H1 (cell line): ENCODE data around the gene CRTC1. TPM values are rescaled to one million over a fixed set of nuclear protein-coding genes. Genes with fewer than 3 reads are reported as not detected.

Experiments
- CTCF ChIA-PET: fragments of 300-600 bp; sonication (Branson Sonifier 250); formaldehyde crosslinking; loops from one replicate; lab custom pipeline; 2021; ENCODE audit not compliant: partially characterized antibody; lab: Charles Lee
- POLR2A ChIA-PET: fragments of 300-600 bp; sonication (Branson Sonifier 250); formaldehyde crosslinking; loops from one replicate; lab custom pipeline; 2021; ENCODE audit warnings: inconsistent platforms; ENCODE audit not compliant: partially characterized antibody; lab: Charles Lee
- DNase-seq, 2 experiments: peaks; one replicate each; pipeline versions ENCODE4 v3.0.0 to v3.0.0-alpha.2; 2010 to 2022; ENCODE audit warnings: low spot score in 2 of 2, low read depth in 1 of 2, mixed read lengths in 1 of 2
- FAIRE-seq: peaks from 2 replicates; lab custom pipeline; 2011; peaks lifted over from hg19 to GRCh38; lab: Jason Lieb, UNC
- H2AFZ ChIP-seq: 2 replicates; pipeline ENCODE4 v1.8.1; 2012; ENCODE audit warnings: low read length, inconsistent platforms
- H2AK5ac ChIP-seq: 2 replicates; pipeline ENCODE4 v1.6.1; 2013; ENCODE audit warnings: low read depth, low read length
- H2BK120ac ChIP-seq: replicated peaks from 2 replicates; pipeline ENCODE3; 2013; ENCODE audit warnings: low read depth, low read length, inconsistent platforms
- H2BK12ac ChIP-seq: 2 replicates; pipeline ENCODE4 v1.6.1; 2013; ENCODE audit warnings: low read depth, low read length
- H2BK15ac ChIP-seq: 2 replicates; pipeline ENCODE4 v1.6.1; 2013; ENCODE audit warnings: low read length
- H2BK20ac ChIP-seq: 2 replicates; pipeline ENCODE4 v1.6.1; 2013; ENCODE audit warnings: low read length
- H2BK5ac ChIP-seq: 2 replicates; pipeline ENCODE4 v1.6.1; 2013; ENCODE audit warnings: low read depth, low read length
- H3K14ac ChIP-seq: 2 replicates; pipeline ENCODE4 v1.6.1; 2013; ENCODE audit warnings: inconsistent platforms; ENCODE audit not compliant: insufficient read length
- H3K18ac ChIP-seq: 2 replicates; pipeline ENCODE4 v1.6.1; 2013; ENCODE audit warnings: low read length; ENCODE audit errors: extremely low read depth
- H3K23ac ChIP-seq: 2 replicates; pipeline ENCODE4 v1.6.1; 2013; ENCODE audit warnings: inconsistent platforms; ENCODE audit not compliant: insufficient read length
- H3K23me2 ChIP-seq: 2 replicates; pipeline ENCODE4 v1.6.1; 2013; ENCODE audit warnings: low read depth, low read length
- H3K27ac ChIP-seq: 2 replicates; pipeline ENCODE4 v1.6.1; 2011; ENCODE audit warnings: low read depth, low read length, inconsistent platforms
- H3K27me3 ChIP-seq, 4 experiments: replicated peaks in 1 of 4; 1 replicate in 1 of 4; 2 replicates in 3 of 4; pipeline versions ENCODE4 v1.6.1 to v1.8.1; 2011 to 2013; ENCODE audit warnings: low read length in 3 of 4, mild to moderate bottlenecking in 3 of 4, inconsistent platforms in 2 of 4, mixed read lengths in 2 of 4, moderate library complexity in 1 of 4; ENCODE audit not compliant: control insufficient read depth in 3 of 4, insufficient read depth in 3 of 4; ENCODE audit errors: extremely low read depth in 1 of 4
- H3K36me3 ChIP-seq, 4 experiments: 2 replicates each; pipeline versions ENCODE4 v1.6.1 to v1.8.1; 2011 to 2013; ENCODE audit warnings: mild to moderate bottlenecking in 4 of 4, low read length in 3 of 4, moderate library complexity in 2 of 4, control low read depth in 1 of 4, inconsistent platforms in 1 of 4; ENCODE audit not compliant: insufficient read depth in 4 of 4, control insufficient read depth in 2 of 4
- H3K4ac ChIP-seq: replicated peaks from 2 replicates; pipeline ENCODE3; 2013; ENCODE audit warnings: low read length, low read depth, mixed read lengths, inconsistent platforms; ENCODE audit not compliant: insufficient read length
- H3K4me1 ChIP-seq, 4 experiments: replicated peaks in 1 of 4; 1 replicate in 1 of 4; 2 replicates in 3 of 4; pipeline versions ENCODE4 v1.6.1 to v1.8.1; 2011 to 2013; ENCODE audit warnings: low read length in 3 of 4, inconsistent platforms in 2 of 4, mixed read lengths in 1 of 4; ENCODE audit not compliant: insufficient read depth in 4 of 4, control insufficient read depth in 3 of 4
- H3K4me2 ChIP-seq, 2 experiments: 2 replicates each; pipeline versions ENCODE4 v1.6.1 to v1.8.1; 2011 to 2013; ENCODE audit warnings: low read depth in 2 of 2, low read length in 2 of 2, control low read depth in 1 of 2, inconsistent platforms in 1 of 2, mild to moderate bottlenecking in 1 of 2; ENCODE audit not compliant: insufficient read depth in 1 of 2
- H3K4me3 ChIP-seq, 4 experiments: fragments of 200-600, 300-600 bp in 1 of 4; sonication (generic), shearing (Covaris generic), sonication (Bioruptor Twin) in 1 of 4; 2 replicates each; pipeline versions ENCODE4 v1.5.1 to v1.8.1; 2011 to 2016; ENCODE audit warnings: low read length in 4 of 4, low read depth in 3 of 4, control low read depth in 2 of 4, inconsistent platforms in 2 of 4, mild to moderate bottlenecking in 2 of 4, mixed read lengths in 1 of 4, moderate library complexity in 1 of 4; ENCODE audit not compliant: insufficient read depth in 2 of 4; ENCODE audit errors: extremely low read depth in 1 of 4
- H3K56ac ChIP-seq: replicated peaks from 2 replicates; pipeline ENCODE3; 2013; ENCODE audit warnings: low read depth, mild to moderate bottlenecking, mixed read lengths, low read length, inconsistent platforms; ENCODE audit not compliant: insufficient read length
- H3K79me1 ChIP-seq: 2 replicates; pipeline ENCODE4 v1.6.1; 2013; ENCODE audit warnings: low read depth, low read length, control low read depth
- H3K79me2 ChIP-seq, 2 experiments: 2 replicates each; pipeline versions ENCODE4 v1.6.1 to v1.8.1; 2012 to 2013; ENCODE audit warnings: low read length in 2 of 2, mild to moderate bottlenecking in 2 of 2, inconsistent platforms in 1 of 2; ENCODE audit not compliant: insufficient read depth in 2 of 2, control insufficient read depth in 1 of 2
- H3K9ac ChIP-seq, 4 experiments: replicated peaks in 1 of 4; 1 replicate in 1 of 4; 2 replicates in 3 of 4; pipeline versions ENCODE4 v1.6.1 to v1.8.1; 2011 to 2013; ENCODE audit warnings: low read depth in 3 of 4, low read length in 3 of 4, control low read depth in 2 of 4, mild to moderate bottlenecking in 2 of 4, moderate library complexity in 2 of 4, inconsistent platforms in 1 of 4; ENCODE audit errors: extremely low read depth in 1 of 4
- H3K9me3 ChIP-seq, 2 experiments: 2 replicates each; pipeline versions ENCODE4 v1.6.1 to v1.8.1; 2012 to 2013; ENCODE audit warnings: mild to moderate bottlenecking in 2 of 2, moderate library complexity in 2 of 2, control low read depth in 1 of 2, inconsistent platforms in 1 of 2, low read depth in 1 of 2, low read length in 1 of 2, mixed read lengths in 1 of 2; ENCODE audit not compliant: insufficient read depth in 2 of 2
- H4K20me1 ChIP-seq, 2 experiments: replicated peaks in 1 of 2; 2 replicates each; pipeline versions ENCODE3 to v1.8.1; 2011 to 2013; ENCODE audit warnings: inconsistent platforms in 2 of 2, low read length in 2 of 2, mild to moderate bottlenecking in 1 of 2; ENCODE audit not compliant: insufficient read depth in 2 of 2, control insufficient read depth in 1 of 2
- H4K5ac ChIP-seq: 2 replicates; pipeline ENCODE4 v1.6.1; 2013; ENCODE audit warnings: low read length, low read depth, mixed read lengths, inconsistent platforms; ENCODE audit not compliant: insufficient read length
- H4K8ac ChIP-seq: 2 replicates; pipeline ENCODE4 v1.8.0; 2013; ENCODE audit warnings: mild to moderate bottlenecking, moderate library complexity, low read length, inconsistent platforms; ENCODE audit not compliant: insufficient read depth; ENCODE audit errors: extremely low read depth
- H4K91ac ChIP-seq: replicated peaks from 2 replicates; pipeline ENCODE3; 2013; ENCODE audit warnings: low read length, mixed read lengths, inconsistent platforms; ENCODE audit not compliant: insufficient read length
- ASH2L ChIP-seq: fragments of 200-600, 300-600 bp; sonication (generic); IDR thresholded peaks from one replicate; pipeline ENCODE4 v1.7.1; 2017; ENCODE audit warnings: low read length
- MAFK ChIP-seq: IDR thresholded peaks from 2 replicates; pipeline ENCODE4 v1.6.1; 2012; ENCODE audit warnings: low read depth, mild to moderate bottlenecking, improper control_type of control experiment, low read length
- PHF8 ChIP-seq: fragments of 200-600 bp; sonication (generic); conservative IDR thresholded peaks from 2 replicates; pipeline ENCODE4 v1.7.1; 2012; ENCODE audit warnings: low read depth, mild to moderate bottlenecking, inconsistent platforms, low read length, moderate library complexity
- SIRT6 ChIP-seq: IDR thresholded peaks from one replicate; pipeline ENCODE4 v1.7.1; 2012; ENCODE audit warnings: low read length, inconsistent platforms
- SIX5 ChIP-seq: IDR thresholded peaks from 2 replicates; pipeline ENCODE4 v1.6.1; 2011; ENCODE audit warnings: mild to moderate bottlenecking, low read depth, low read length
- SRF ChIP-seq: IDR thresholded peaks from 2 replicates; pipeline ENCODE4 v1.6.1; 2011; ENCODE audit warnings: mild to moderate bottlenecking, low read depth, low read length, moderate library complexity
- TBP ChIP-seq: IDR thresholded peaks from 2 replicates; pipeline ENCODE4 v1.6.1; 2011; ENCODE audit warnings: low read depth, low read length, improper control_type of control experiment
- WGBS, 2 experiments: shearing (Covaris generic) in 1 of 2; methylation state at CpG; one replicate each; pipeline versions ENCODE4 v1.1.6 to v1.1.7; 2013 to 2015; ENCODE audit warnings: low lambda C conversion rate in 2 of 2, mixed read lengths in 2 of 2, inconsistent platforms in 1 of 2, low coverage in 1 of 2, missing lambda C conversion rate in 1 of 2; ENCODE audit not compliant: insufficient replicate concordance in 2 of 2, insufficient coverage in 1 of 2, insufficient read length in 1 of 2; ENCODE audit errors: extremely low coverage in 1 of 2, missing lambda C conversion rate in 1 of 2; 5-methylcytosine and 5-hydroxymethylcytosine counted together
- polyA plus RNA-seq, 7 experiments: library from polyadenylated mRNA; depleted of rRNA in 3 of 7; stranded (reverse) in 5 of 7; unstranded in 2 of 7; fragments of >200 nt in 5 of 7; fragments of 200-250 nt in 2 of 7; gene quantifications; 1 replicate in 5 of 7; 2 replicates in 1 of 7; 4 replicates in 1 of 7; pipeline versions ENCODE4 v1.2.1 to v1.2.3, GENCODE V29; 2011 to 2013; ENCODE audit warnings: missing spikeins in 2 of 7, mixed read lengths in 2 of 7
- total RNA-seq: library from RNA; stranded (reverse); fragmentation: NEBNext Ultra II Directional; extraction: Animal tissue kit (Norgen Biotek cat#: 25700); gene quantifications from 2 replicates; pipeline ENCODE4 v1.2.1, GENCODE V29; 2021

Gene CRTC1
- total and polyA plus RNA-seq, 2 of the 8 experiments (the other 6 are each of a cell fraction or from before 2014, with no cell fraction given), result 2.9 to 8.5 TPM

DNA sequence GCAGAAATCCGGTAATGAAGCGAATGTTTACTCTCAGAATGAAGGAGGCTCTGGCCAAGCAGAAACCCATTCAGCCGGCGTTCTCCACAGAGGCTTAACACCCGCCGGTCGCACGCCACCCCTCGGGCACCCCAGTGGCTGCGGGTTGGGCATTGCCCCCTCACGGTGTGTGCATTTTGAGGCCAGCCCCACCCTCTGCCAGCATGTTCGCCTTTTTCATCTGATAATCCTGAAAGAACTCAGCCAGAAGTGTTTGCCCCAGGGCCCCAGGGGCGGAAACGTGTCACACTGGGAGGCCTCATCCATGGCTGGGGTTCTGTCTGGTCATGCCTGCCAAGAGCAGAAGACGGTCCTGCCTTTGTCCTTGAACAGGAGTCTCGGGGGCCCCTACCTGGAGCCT is 73.4 kb downstream of the CRTC1 start:
- ChIA-PET POLR2A (no interaction called here), CTCF (interaction anchor here (0.6 kb wide), 1 partner anchor 19 kb away, joined by 3 read pairs; no protein-coding TSS in a partner anchor)
- TF ChIP-seq SRF (no peak), SIRT6 (no peak), PHF8 (no peak), MAFK (no peak), TBP (no peak), SIX5 (no peak), ASH2L (no peak)
- no peak overlapping the region for H3K23ac ChIP-seq
- peaks cover 0 to 8% (median 0%) of the 10 kb centered on the region in 4 experiments; a peak in 2 of 7 replicates for H3K27me3 ChIP-seq
- no peak overlapping the region for H3K14ac ChIP-seq
- H3K9me3 ChIP-seq, result no peaks in the 10 kb centered on the region
- H2AFZ ChIP-seq, result no peak overlapping the region
- H3K9ac ChIP-seq, result no peak overlapping the region
- H3K18ac ChIP-seq, result no peak overlapping the region
- H3K4ac ChIP-seq, result no peak overlapping the region
- no peak overlapping the region for H4K5ac ChIP-seq
- H4K20me1 ChIP-seq, result peaks cover 3% of the 10 kb centered on the region in 2 experiments
- no peaks in the 10 kb centered on the region; a peak in 2 of 7 replicates for H3K4me1 ChIP-seq
- no peak overlapping the region for H3K56ac ChIP-seq
- no peak overlapping the region for H4K91ac ChIP-seq
- H2AK5ac ChIP-seq, result no peak overlapping the region
- H3K4me2 ChIP-seq, result no peak overlapping the region
- H3K27ac ChIP-seq, result no peak overlapping the region
- no peak overlapping the region for H2BK12ac ChIP-seq
- no peaks in the 10 kb centered on the region for H3K79me1 ChIP-seq
- H2BK15ac ChIP-seq, result no peak overlapping the region
- FAIRE-seq, result no peak
- H4K8ac ChIP-seq, result no peak overlapping the region
- H3K79me2 ChIP-seq, result no peaks in the 10 kb centered on the region
- no peak overlapping the region for H2BK120ac ChIP-seq
- DNase-seq, result no peak
- no peak overlapping the region for H2BK5ac ChIP-seq
- no peaks in the 10 kb centered on the region for H3K36me3 ChIP-seq
- H3K4me3 ChIP-seq, result no peak overlapping the region
- H3K23me2 ChIP-seq, result no peaks in the 10 kb centered on the region
- H2BK20ac ChIP-seq, result no peak overlapping the region
- WGBS, 2 experiments, result 84% methylated on average over 16 of the region's 16 CpGs; no CpG with 5 or more reads in 1 of the 2 experiments
